HG03159 (cell line): ENCODE measurements around the gene AXIN1.
"Not testable (repeated sequence)": the region's sequence is repeated elsewhere in the genome, so short reads cannot be mapped to it uniquely, and the experiment has no call there.

Source experiments
- ATAC-seq: cut with Tn5 transposase; IDR thresholded peaks from one replicate; pipeline ENCODE4 v1.9.1; 2021; ENCODE audit warnings: mild to moderate bottlenecking, moderate library complexity; ENCODE audit not compliant: unreplicated experiment

AXIN1 gene, protein sequence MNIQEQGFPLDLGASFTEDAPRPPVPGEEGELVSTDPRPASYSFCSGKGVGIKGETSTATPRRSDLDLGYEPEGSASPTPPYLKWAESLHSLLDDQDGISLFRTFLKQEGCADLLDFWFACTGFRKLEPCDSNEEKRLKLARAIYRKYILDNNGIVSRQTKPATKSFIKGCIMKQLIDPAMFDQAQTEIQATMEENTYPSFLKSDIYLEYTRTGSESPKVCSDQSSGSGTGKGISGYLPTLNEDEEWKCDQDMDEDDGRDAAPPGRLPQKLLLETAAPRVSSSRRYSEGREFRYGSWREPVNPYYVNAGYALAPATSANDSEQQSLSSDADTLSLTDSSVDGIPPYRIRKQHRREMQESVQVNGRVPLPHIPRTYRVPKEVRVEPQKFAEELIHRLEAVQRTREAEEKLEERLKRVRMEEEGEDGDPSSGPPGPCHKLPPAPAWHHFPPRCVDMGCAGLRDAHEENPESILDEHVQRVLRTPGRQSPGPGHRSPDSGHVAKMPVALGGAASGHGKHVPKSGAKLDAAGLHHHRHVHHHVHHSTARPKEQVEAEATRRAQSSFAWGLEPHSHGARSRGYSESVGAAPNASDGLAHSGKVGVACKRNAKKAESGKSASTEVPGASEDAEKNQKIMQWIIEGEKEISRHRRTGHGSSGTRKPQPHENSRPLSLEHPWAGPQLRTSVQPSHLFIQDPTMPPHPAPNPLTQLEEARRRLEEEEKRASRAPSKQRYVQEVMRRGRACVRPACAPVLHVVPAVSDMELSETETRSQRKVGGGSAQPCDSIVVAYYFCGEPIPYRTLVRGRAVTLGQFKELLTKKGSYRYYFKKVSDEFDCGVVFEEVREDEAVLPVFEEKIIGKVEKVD

DNA sequence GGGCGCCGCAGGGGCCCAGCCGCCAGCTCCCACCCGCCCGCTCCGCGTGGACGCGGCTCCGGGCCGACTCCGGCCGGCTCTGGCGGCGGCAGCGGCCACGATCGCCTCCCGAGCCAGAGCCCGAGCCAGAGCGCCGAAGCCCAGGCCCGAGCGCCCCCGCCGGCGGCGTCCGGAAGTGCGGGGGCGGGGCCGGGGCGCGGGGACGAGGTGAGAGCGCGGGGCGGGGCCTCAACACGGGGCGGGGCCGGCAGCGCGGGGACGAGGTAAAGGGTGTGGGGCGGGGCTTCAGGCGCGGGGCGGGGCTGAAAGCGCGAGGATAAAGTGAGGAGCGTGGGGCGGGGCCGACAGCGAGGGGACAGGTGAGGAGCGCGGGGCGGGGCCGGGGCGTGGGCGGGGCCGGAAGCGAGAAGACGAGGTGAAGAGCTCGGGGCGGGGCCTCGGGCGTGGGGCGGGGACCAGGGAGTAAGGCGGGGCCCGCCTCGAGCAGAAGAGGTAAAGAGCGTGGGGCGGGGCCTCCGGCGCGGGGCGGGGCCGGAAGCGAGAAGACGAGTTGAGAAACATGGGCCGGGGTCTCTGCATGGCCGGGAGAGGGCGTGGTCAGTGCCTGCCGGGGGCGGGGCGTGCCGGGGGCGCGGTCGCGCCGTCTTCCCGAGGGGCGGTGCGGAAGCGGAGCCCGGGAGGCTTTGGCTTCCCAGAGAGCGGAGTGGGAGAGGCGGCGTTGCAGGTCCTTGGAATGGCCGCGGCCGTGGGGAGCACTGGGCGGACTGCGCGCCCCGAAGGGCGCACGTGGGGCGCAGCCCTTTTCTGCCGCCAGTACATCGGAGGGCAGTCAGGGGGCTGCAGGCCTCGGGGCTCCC is at the start of gene AXIN1:
Gene AXIN1 (minus strand): TSS at position 177 of the 857 bp plus-strand sequence. CDS start 5,698 bp downstream, outside the sequence.
- ATAC-seq: peak; percentile 54

- peak; percentile 69 for ATAC-seq
Observed at GRCh38 chr16:401468-402348, 49.2 kb upstream of the AXIN1 start, which contains the start of gene DECR2. DECR2 (plus strand) TSS chr16:401885; CDS start chr16:401964, 79 bp downstream.

DNA sequence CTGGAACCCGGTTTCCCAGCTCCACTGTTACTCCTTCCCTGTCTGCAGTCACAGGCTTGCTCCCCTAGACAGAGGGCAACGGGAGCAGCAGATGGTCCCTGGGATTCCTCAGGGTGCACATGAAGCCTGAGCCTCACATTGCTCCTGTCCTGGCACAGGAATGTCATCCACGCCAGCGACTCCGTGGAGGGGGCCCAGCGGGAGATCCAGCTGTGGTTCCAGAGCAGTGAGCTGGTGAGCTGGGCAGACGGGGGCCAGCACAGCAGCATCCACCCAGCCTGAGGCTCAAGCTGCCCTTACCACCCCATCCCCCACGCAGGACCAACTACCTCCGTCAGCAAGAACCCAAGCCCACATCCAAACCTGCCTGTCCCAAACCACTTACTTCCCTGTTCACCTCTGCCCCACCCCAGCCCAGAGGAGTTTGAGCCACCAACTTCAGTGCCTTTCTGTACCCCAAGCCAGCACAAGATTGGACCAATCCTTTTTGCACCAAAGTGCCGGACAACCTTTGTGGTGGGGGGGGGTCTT is 47.6 kb upstream of the AXIN1 start:
- no peak for ATAC-seq

GRCh38 chr16:399340-400019 is 47.0 kb upstream of the AXIN1 start:
- ATAC-seq: no peak

DNA sequence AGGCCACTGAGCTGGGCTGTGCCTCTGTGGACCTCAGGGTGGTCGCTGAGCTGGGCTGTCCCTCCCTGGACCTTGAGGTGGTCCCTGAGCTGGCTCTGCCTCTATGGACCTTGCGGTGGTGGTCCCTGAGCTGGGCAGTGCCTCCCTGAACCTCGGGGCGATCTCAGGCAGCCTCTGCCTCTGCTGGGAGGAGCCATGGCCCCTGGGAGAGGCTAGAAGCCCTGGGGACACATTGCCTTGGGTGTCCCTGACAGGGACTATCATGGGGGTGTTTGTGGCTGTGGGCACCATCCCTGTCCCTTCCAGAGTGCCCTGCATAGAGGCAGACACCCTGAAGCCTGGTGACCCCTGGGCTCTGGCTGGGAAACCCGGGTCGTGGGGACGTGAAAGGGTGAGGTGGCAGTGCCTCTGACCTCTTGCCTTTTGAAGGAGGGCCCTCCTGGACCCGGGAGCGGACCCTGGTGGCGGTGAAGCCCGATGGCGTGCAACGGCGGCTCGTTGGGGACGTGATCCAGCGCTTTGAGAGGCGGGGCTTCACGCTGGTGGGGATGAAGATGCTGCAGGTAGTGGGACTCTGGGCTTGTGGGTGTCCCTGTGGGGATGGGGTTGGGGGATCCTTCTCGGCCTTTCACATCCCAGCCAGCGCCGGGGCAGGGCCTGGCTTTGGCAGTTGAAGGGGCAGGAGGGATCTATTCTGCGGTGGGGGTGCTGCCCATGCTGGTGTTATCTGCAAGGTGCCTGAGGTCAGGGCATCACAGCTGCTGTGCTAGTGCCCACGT is 46.2 kb upstream of the AXIN1 start:
- ATAC-seq: no peak

DNA sequence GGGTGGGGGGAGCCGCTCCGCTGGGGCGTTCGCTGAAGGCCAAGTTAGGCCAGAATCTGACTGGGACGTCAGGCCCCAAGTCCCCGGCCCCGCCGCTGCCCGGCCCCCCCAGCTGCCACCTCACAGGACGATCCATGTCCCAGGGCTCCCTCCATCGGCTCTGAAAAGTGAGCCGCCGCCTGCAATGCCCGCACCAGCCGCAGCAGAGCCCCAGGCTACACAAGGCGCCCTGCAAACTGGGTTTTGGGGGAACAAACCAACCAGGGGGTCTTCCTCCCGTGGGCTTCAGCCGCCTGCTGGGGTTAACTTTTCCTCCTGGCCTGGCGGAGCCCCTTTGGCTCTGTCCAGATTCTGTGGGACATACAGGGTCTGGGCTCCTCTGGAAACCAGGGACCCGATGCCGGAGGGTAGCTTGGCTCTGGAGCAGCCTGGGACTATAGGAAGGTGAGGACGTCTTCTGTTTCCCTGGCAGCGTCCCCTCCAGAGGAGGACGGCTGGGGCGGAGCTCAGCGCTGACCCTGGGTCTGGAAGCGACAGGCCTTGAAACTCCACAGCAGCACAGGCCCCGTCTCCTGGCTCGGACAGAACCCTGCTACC is 45.3 kb upstream of the AXIN1 start:
- no peak for ATAC-seq

DNA sequence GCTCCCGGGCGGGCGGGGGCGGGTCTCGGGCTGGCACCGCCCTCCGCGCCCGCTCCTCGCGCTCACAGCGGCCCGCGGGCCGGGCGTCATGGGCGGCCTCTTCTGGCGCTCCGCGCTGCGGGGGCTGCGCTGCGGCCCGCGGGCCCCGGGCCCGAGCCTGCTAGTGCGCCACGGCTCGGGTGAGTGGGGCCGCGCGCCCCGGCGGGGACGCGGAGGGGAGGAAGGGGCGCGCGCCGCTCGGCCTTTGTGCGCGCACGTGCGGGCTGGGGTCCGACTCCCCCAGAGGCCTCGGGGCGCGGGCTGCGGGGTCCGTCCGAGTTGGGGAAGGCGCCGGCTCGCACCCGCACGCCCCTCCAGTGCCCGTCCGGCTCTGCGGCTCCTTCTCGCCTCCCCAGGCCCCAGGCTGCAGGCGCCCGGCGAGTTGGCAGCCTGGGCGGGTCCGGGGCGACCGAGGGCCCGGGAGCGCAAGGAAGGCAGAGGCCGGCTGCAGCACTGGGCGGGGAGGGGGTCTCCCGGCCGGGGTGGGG is 44.7 kb upstream of the AXIN1 start, which contains the start of gene NME4:
Gene NME4 (plus strand): TSS at position 65 of the 527 bp plus-strand sequence. CDS start 24 bp downstream, at position 89.
- no peak for ATAC-seq

GRCh38 chr16:396605-397004 is 44.1 kb upstream of the AXIN1 start:
- ATAC-seq: no peak

- no peak for ATAC-seq
Observed at GRCh38 chr16:396199-396598, 43.7 kb upstream of the AXIN1 start.

- ATAC-seq: no peak
Observed at GRCh38 chr16:392450-393030, 40.0 kb upstream of the AXIN1 start.

- no peak for ATAC-seq
Observed at GRCh38 chr16:391885-392335, 39.4 kb upstream of the AXIN1 start.

DNA sequence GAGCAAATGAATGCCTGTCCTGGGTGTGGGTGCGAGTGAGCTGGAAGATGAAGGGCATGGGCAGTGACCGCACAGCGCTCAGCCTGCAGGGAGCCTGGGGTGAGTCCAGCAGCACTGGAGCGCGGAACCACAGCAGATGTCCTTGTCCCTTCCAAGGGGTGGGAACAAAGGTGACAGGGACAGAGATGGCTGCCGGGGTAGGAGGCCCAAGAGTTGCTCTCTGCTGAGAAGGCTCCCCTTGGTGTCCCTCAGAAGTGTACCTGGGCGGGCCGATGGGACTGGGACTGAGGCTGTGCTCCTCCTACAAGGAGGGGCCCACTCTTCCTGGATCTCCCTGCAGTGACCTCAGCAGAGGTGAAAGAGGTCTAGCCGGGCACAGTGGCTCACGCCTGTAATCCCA is 36.8 kb upstream of the AXIN1 start:
- ATAC-seq: no peak

GRCh38 chr16:387761-388666 is 35.5 kb upstream of the AXIN1 start:
- ATAC-seq: not testable (repeated sequence)

GRCh38 chr16:386641-387156 is 34.2 kb upstream of the AXIN1 start:
- no peak for ATAC-seq

DNA sequence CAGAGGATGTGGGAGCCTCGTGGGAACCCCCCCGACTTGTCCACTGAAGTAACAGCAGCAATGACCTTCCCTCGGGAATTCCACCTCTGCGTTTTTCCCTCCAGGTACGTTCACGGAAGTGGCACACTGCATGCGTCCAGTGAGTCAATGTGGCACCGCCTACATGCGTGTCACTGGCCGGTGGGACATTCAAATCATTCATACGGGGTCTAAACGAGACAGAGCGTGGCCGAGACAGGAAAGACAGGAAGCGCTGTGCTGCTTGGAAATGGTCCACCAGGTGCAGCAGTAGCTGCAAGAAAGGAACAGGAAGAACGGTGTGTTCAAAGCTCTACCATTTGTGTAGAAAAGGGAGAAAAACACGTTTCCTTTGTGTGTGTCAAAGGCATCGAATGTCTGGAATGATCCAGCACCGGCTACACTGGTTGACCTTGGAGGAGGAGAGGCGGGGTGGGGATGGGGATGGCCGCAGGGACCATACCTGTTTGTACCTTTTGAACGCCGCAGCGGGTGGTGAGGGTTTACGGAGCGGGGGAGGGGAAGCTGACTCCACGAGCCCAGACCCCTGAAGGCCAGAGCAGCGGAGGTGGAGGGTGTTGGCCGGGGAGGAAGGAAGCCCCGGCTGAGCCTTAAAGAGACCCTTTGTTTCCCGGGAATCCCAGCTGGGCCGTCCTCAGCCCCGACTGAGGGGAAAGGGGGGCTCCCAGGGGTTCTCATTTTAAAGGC is 31.0 kb upstream of the AXIN1 start:
- ATAC-seq: no peak
